ENCODE results near the gene DYNC2I2.
A peak's percentile ranks its signal among the peaks of the same experiment; 100 is the strongest.

- TF ChIP-seq CTCF (IDR thresholded peaks at IDR 0.05) (peak; percentile 72 to 89 (median 85)), POLR2A (IDR thresholded peaks at IDR 0.05) (peak in 2 of 3 donors; percentile 27 to 40)
These were observed 45.9 kb upstream of the DYNC2I2 start, which contains the start of gene PKN3 for GRCh38 chr9:128702445-128702948.

All from body of pancreas (tissue), 4 donors.